K562 (cell line): Measurements from ENCODE around the gene PGAP2.

Source experiments
- EGR1 ChIP-seq: fragments of 450-650 bp; conservative IDR thresholded peaks from 2 replicates; pipeline ENCODE4 v1.6.1; 2017; ENCODE audit warnings: mild to moderate bottlenecking
- HDAC6 ChIP-seq: IDR thresholded peaks from 2 replicates; pipeline ENCODE4 v1.6.1; 2012; ENCODE audit warnings: low read depth, mild to moderate bottlenecking, control low read depth, inconsistent platforms, low read length, moderate library complexity
- KLF6 ChIP-seq: fragments of 250-450 bp; sonication (Bioruptor Pico); IDR thresholded peaks from 2 replicates; pipeline ENCODE4 v1.4.0; 2020; ENCODE audit warnings: mild to moderate bottlenecking, moderate library complexity, borderline replicate concordance
- MLX ChIP-seq, 2 experiments: fragments of 450-650 bp in 1 of 2; sonication (generic) in 1 of 2; formaldehyde crosslinking; conservative IDR thresholded peaks; 2 replicates each; pipeline versions ENCODE4 v1.4.0 to v1.8.1; 2020 to 2022; ENCODE audit warnings: mild to moderate bottlenecking in 1 of 2, missing genetic modification reagents in 1 of 2
- SOX6 ChIP-seq: fragments of 450-650 bp; IDR thresholded peaks from 2 replicates; pipeline ENCODE4 v1.6.1; 2014; ENCODE audit warnings: mild to moderate bottlenecking
- SP1 ChIP-seq: sonication (generic); formaldehyde crosslinking; IDR thresholded peaks from 2 replicates; pipeline ENCODE4 v1.8.1; 2022; ENCODE audit warnings: mild to moderate bottlenecking, missing genetic modification reagents
- STAG1 ChIP-seq: sonication (generic); formaldehyde crosslinking; IDR thresholded peaks from 2 replicates; pipeline ENCODE4 v1.5.0; 2020; ENCODE audit warnings: missing genetic modification reagents, borderline replicate concordance
- TCF3 ChIP-seq: sonication (generic); formaldehyde crosslinking; IDR thresholded peaks from 2 replicates; pipeline ENCODE4 v1.4.0; 2020; ENCODE audit warnings: mild to moderate bottlenecking, missing genetic modification reagents
- ZBTB11 ChIP-seq, 3 experiments: fragments of 200-800 bp in 1 of 3; fragments of 250-450 bp in 1 of 3; fragments of 450-650 bp in 1 of 3; sonication (Bioruptor Pico) in 1 of 3; sonication (Bioruptor generic) in 1 of 3; formaldehyde crosslinking in 1 of 3; IDR thresholded peaks; 2 replicates each; pipeline versions ENCODE4 v1.6.1 to v1.8.0; 2016 to 2022; ENCODE audit warnings: mild to moderate bottlenecking in 2 of 3, missing genetic modification characterization in 2 of 3, missing compliant biosample characterization in 1 of 3, moderate library complexity in 1 of 3
- ZBTB43 ChIP-seq: sonication (generic); formaldehyde crosslinking; IDR thresholded peaks from 2 replicates; pipeline ENCODE4 v1.8.0; 2023; ENCODE audit warnings: mild to moderate bottlenecking, missing genetic modification reagents

GRCh38 chr11:3816673-3817072, 8.3 kb downstream of the PGAP2 start:
- TF ChIP-seq SP1: no peak
- no peak for TF ChIP-seq TCF3 (CRISPR knock-in tag)
- TF ChIP-seq STAG1 (CRISPR knock-in tag): no peak
- no peak for TF ChIP-seq ZBTB43 (CRISPR knock-in tag)
- no peak for TF ChIP-seq SOX6
- no peak for TF ChIP-seq MLX (CRISPR knock-in tag; conservative IDR thresholded peaks at IDR 0.05)
- no peak for TF ChIP-seq HDAC6
- no peak for TF ChIP-seq ZBTB11 (CRISPR knock-in tag; IDR thresholded peaks at IDR 0.05)
- no peak for TF ChIP-seq EGR1
- no peak for TF ChIP-seq KLF6 (CRISPR knock-in tag)
